WI38 (cell line): ENCODE data around the gene EIF1B.

ENCODE experiments used
- H3K4me3 ChIP-seq: 2 replicates; pipeline ENCODE4 v1.5.1; 2011; ENCODE audit warnings: low read depth, mild to moderate bottlenecking, control low read depth, low read length
- TF ChIP-seq, protein P1 (sequence below): IDR thresholded peaks from 2 replicates; pipeline ENCODE4 v1.5.1; 2012; ENCODE audit warnings: low read depth, mild to moderate bottlenecking, control low read depth, low read length

Gene EIF1B

DNA sequence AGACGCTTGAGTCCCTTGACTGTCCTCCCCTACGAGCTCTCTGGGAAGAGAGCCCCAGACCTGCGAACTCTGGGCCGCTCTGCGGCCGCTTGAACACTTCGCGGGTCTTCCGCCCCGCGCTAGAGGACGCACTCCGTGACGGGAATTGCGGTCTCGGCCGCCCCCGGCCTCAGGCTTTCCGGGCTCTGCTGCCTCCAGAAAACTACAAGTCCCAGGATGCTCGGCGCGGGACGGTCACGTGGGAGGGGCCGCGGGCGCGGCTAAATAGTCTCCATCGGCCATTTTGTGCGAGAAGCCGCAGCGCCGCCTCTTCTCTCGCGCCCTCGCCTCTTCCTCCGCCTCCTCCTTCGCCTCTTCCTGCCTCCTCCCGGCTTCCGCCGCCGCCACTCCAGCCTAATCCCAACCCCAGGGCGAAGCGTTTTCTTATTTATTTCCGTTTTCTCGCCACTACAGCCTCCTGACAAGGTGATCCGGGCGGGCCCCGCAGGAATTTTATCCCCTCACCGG is at the start of gene EIF1B:
TSS of gene EIF1B (plus strand) at position 290 of the 507 bp plus-strand sequence. CDS start 235 bp downstream, outside the sequence.
- peak within 1 kb of the TSS; percentile 92 for H3K4me3 ChIP-seq
- TF ChIP-seq, protein P1, sequence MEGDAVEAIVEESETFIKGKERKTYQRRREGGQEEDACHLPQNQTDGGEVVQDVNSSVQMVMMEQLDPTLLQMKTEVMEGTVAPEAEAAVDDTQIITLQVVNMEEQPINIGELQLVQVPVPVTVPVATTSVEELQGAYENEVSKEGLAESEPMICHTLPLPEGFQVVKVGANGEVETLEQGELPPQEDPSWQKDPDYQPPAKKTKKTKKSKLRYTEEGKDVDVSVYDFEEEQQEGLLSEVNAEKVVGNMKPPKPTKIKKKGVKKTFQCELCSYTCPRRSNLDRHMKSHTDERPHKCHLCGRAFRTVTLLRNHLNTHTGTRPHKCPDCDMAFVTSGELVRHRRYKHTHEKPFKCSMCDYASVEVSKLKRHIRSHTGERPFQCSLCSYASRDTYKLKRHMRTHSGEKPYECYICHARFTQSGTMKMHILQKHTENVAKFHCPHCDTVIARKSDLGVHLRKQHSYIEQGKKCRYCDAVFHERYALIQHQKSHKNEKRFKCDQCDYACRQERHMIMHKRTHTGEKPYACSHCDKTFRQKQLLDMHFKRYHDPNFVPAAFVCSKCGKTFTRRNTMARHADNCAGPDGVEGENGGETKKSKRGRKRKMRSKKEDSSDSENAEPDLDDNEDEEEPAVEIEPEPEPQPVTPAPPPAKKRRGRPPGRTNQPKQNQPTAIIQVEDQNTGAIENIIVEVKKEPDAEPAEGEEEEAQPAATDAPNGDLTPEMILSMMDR = peak; percentile 85

GRCh38 chr3:40262331-40262730 is 47.2 kb upstream of the EIF1B start:
- H3K4me3 ChIP-seq = no peak overlapping the region
- TF ChIP-seq, protein P1 = no peak

DNA sequence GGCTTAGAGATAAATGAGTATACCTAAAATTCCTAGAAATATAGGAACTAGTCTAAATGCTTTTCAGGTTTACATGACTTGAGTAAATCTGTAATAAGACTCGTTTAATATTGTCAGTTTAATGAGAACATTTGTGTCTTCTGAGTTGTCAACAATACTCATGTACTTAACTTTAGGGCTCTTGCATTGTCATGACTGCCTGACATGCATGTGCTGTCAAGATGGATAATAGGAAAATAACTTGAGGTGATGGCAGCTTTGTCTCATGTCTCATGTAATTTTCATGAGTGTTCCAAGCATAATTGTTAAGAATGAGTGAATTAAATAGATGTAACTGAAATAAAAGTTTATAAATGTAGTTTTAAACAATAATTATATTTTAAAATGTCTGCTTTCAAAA is 45.1 kb upstream of the EIF1B start:
- TF ChIP-seq, protein P1 = no peak
- no peak overlapping the region for H3K4me3 ChIP-seq

GRCh38 chr3:40265181-40265580 is 44.3 kb upstream of the EIF1B start:
- TF ChIP-seq, protein P1 = no peak
- no peak overlapping the region for H3K4me3 ChIP-seq

- H3K4me3 ChIP-seq = no peak overlapping the region
These were observed 41.4 kb upstream of the EIF1B start for GRCh38 chr3:40267937-40268724.

GRCh38 chr3:40268802-40269524 is 40.5 kb upstream of the EIF1B start:
- TF ChIP-seq, protein P1 = no peak
- no peak overlapping the region for H3K4me3 ChIP-seq

More at GRCh38 chr3:40267937-40268724, 41.4 kb upstream of the EIF1B start:
- TF ChIP-seq, protein P1 = no peak

DNA sequence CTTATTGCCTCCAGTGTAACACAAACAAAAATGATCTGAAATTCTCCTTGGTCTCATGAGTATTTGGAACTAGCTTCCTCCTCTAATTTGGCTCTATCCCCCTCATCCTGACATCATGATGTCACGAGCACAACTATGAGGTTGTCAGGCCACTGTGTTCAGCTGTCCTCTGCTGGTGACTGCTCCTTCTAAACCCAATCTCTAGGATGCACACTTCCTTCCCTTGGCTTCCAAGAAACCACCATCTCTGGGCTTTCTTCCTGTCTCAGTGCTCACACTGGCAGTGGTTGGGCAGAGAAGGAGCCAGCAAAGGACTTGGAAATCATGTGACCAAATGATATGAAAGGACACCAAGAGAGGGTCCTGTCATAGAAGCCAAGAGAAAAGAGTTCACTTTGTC is 30.7 kb upstream of the EIF1B start:
- no peak overlapping the region for H3K4me3 ChIP-seq
- TF ChIP-seq, protein P1 = no peak
